Activated CD8-positive, alpha-beta T cell treated with anti-CD3 and anti-CD28 coated beads for 36 hours (primary cell): Measurements from ENCODE around the gene STK39. TPM values are rescaled to one million over a fixed set of nuclear protein-coding genes. Genes with fewer than 3 reads are reported as not detected.
A peak's percentile ranks its signal among the peaks of the same experiment; 100 is the strongest.

Experiments
- ATAC-seq: fragments of 200-7000 bp; cut with Tn5 transposase; one replicate; pipeline ENCODE4 v1.10.0; 2021; ENCODE audit warnings: mild to moderate bottlenecking, moderate library complexity
- CTCF ChIA-PET: fragments of 350-600 bp; sonication (Branson Sonifier 250); formaldehyde crosslinking; loops from one replicate; lab custom pipeline; 2021; ENCODE audit warnings: antibody characterized with exemption; lab: Charles Lee
- POLR2A ChIA-PET: fragments of 350-600 bp; sonication (Branson Sonifier 250); formaldehyde crosslinking; loops from one replicate; lab custom pipeline; 2021; ENCODE audit warnings: antibody characterized with exemption; lab: Charles Lee
- DNase-seq: peaks from one replicate; pipeline ENCODE4 v3.0.0-alpha.2; 2020
- H3K27ac Mint-ChIP-seq: one replicate; pipeline ENCODE4 v1.8.0; 2021; ENCODE audit warnings: mild to moderate bottlenecking, mixed read lengths
- H3K27me3 Mint-ChIP-seq: one replicate; pipeline ENCODE4 v1.8.0; 2021; ENCODE audit warnings: mixed read lengths
- H3K36me3 Mint-ChIP-seq: one replicate; pipeline ENCODE4 v1.8.0; 2021; ENCODE audit warnings: low read depth, mixed read lengths
- H3K4me1 Mint-ChIP-seq: one replicate; pipeline ENCODE4 v1.8.0; 2021; ENCODE audit warnings: low read depth, mixed read lengths
- H3K4me3 Mint-ChIP-seq: one replicate; pipeline ENCODE4 v1.8.0; 2021; ENCODE audit warnings: mild to moderate bottlenecking, moderate library complexity, mixed read lengths
- H3K9me3 Mint-ChIP-seq: one replicate; pipeline ENCODE4 v1.8.0; 2021; ENCODE audit warnings: mixed read lengths
- intact Hi-C: fragments of 100-400 bp; cut with micrococcal nuclease; formaldehyde crosslinking; loops from one replicate; pipeline ENCODE4 v1.10.0; 2022
- total RNA-seq, 2 experiments: library from RNA; stranded (reverse); gene quantifications; one replicate each; pipeline ENCODE4 v1.2.3, GENCODE V29; 2021
- TF ChIP-seq, protein P1 (sequence below): fragments of 200-600 bp; IDR thresholded peaks from one replicate; pipeline ENCODE4 v1.8.0; 2022; ENCODE audit warnings: antibody characterized with exemption, mild to moderate bottlenecking

Gene STK39
- total RNA-seq, 2 experiments from 2014 or later = 32.8 to 33.9 TPM

DNA sequence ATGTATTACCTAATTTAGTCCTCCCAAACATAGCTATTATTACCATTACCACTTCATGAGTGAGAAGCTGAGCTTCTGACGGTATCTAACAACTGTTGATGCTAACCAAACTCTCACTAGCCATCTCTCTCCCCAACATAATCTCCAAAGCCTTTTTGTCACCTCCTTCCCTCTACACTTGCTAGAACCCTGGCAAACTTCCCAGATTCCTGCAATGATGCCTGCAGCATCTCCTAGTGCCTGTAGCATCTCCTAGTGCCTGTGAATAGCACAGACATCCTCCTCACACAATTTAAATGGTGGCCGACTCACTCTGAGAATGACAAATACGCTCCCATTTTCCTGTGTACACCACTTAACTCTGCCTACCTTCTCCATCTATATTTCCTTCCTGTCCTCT is 126.7 kb downstream of the STK39 start:
- H3K36me3 Mint-ChIP-seq = peaks cover 28% of the 10 kb centered on the region
- no peaks in the 10 kb centered on the region for H3K4me1 Mint-ChIP-seq
- no peaks in the 10 kb centered on the region for H3K27me3 Mint-ChIP-seq
- TF ChIP-seq, protein P1, sequence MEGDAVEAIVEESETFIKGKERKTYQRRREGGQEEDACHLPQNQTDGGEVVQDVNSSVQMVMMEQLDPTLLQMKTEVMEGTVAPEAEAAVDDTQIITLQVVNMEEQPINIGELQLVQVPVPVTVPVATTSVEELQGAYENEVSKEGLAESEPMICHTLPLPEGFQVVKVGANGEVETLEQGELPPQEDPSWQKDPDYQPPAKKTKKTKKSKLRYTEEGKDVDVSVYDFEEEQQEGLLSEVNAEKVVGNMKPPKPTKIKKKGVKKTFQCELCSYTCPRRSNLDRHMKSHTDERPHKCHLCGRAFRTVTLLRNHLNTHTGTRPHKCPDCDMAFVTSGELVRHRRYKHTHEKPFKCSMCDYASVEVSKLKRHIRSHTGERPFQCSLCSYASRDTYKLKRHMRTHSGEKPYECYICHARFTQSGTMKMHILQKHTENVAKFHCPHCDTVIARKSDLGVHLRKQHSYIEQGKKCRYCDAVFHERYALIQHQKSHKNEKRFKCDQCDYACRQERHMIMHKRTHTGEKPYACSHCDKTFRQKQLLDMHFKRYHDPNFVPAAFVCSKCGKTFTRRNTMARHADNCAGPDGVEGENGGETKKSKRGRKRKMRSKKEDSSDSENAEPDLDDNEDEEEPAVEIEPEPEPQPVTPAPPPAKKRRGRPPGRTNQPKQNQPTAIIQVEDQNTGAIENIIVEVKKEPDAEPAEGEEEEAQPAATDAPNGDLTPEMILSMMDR = no peak
- no peak overlapping the region for H3K27ac Mint-ChIP-seq
- ATAC-seq = no peak
- DNase-seq = no peak
- CTCF ChIA-PET = interaction anchor here (0.9 to 5.2 kb wide), 7 partner anchors 8 to 1581 kb away, joined by 3 to 49 read pairs (median 10); no protein-coding TSS in a partner anchor
- no peaks in the 10 kb centered on the region for H3K9me3 Mint-ChIP-seq
- no peak overlapping the region for H3K4me3 Mint-ChIP-seq
- POLR2A ChIA-PET = interaction anchor here (1.0 kb wide), 1 partner anchor 15 kb away, joined by 3 read pairs; no protein-coding TSS in a partner anchor
- intact Hi-C loops = no loop called here

GRCh38 chr2:168120310-168120709 is 127.1 kb downstream of the STK39 start:
- no peak overlapping the region for H3K4me3 Mint-ChIP-seq
- ChIA-PET CTCF (interaction anchor here (0.9 to 5.2 kb wide), 12 partner anchors 8 to 1581 kb away, joined by 3 to 49 read pairs (median 9); no protein-coding TSS in a partner anchor), POLR2A (interaction anchor here (1.0 kb wide), 1 partner anchor 14 kb away, joined by 3 read pairs; no protein-coding TSS in a partner anchor)
- TF ChIP-seq, protein P1 = no peak
- H3K36me3 Mint-ChIP-seq = peaks cover 26% of the 10 kb centered on the region
- H3K4me1 Mint-ChIP-seq = no peaks in the 10 kb centered on the region
- no peak for ATAC-seq
- intact Hi-C loops = no loop called here
- no peak overlapping the region for H3K27ac Mint-ChIP-seq
- no peak for DNase-seq
- H3K27me3 Mint-ChIP-seq = no peaks in the 10 kb centered on the region
- no peaks in the 10 kb centered on the region for H3K9me3 Mint-ChIP-seq

GRCh38 chr2:168119515-168120141 is 127.8 kb downstream of the STK39 start:
- intact Hi-C loops = loop anchor here (5.0 to 10.0 kb wide), 2 partner anchors 155 to 1582 kb away; no protein-coding TSS in a partner anchor
- peak; percentile 49 for ATAC-seq

GRCh38 chr2:168118733-168119514 is 128.5 kb downstream of the STK39 start:
- TF ChIP-seq, protein P1 = peak; percentile 58
- H3K27ac Mint-ChIP-seq = no peak overlapping the region
- ChIA-PET POLR2A (no interaction called here), CTCF (interaction anchor here (0.6 to 5.2 kb wide), 61 partner anchors 9 to 1579 kb away, joined by 3 to 49 read pairs (median 4); partner anchors contain the start of gene STK39)
- no peaks in the 10 kb centered on the region for H3K4me1 Mint-ChIP-seq
- DNase-seq (peak; percentile 7), ATAC-seq (peak; percentile 42)
- no peaks in the 10 kb centered on the region for H3K27me3 Mint-ChIP-seq
- peaks cover 25% of the 10 kb centered on the region for H3K36me3 Mint-ChIP-seq
- no peaks in the 10 kb centered on the region for H3K9me3 Mint-ChIP-seq
- H3K4me3 Mint-ChIP-seq = no peak overlapping the region
- intact Hi-C loops = loop anchor here (5.0 to 10.0 kb wide), 2 partner anchors 154 to 1582 kb away; no protein-coding TSS in a partner anchor

More at GRCh38 chr2:168119515-168120141, 127.8 kb downstream of the STK39 start:
- H3K27me3 Mint-ChIP-seq = no peaks in the 10 kb centered on the region
- no peak overlapping the region for H3K4me3 Mint-ChIP-seq
- ChIA-PET POLR2A (no interaction called here), CTCF (interaction anchor here (0.6 to 5.2 kb wide), 50 partner anchors 9 to 1580 kb away, joined by 3 to 49 read pairs (median 4); partner anchors contain the start of gene STK39)
- H3K27ac Mint-ChIP-seq = no peak overlapping the region
- no peaks in the 10 kb centered on the region for H3K4me1 Mint-ChIP-seq
- peaks cover 24% of the 10 kb centered on the region for H3K36me3 Mint-ChIP-seq
- H3K9me3 Mint-ChIP-seq = no peaks in the 10 kb centered on the region
- DNase-seq = peak; percentile 28
- TF ChIP-seq, protein P1 = peak; percentile 63
